Measurements from ENCODE around the gene CGN.

- TF ChIP-seq CTCF (IDR thresholded peaks at IDR 0.05; ENCODE audit: low read depth, low read length) (no peak), POLR2A (IDR thresholded peaks at IDR 0.05; ENCODE audit: extremely low read depth, insufficient read length) (no peak), MAX (IDR thresholded peaks at IDR 0.05; ENCODE audit: low read depth, low read length) (no peak), MYC (IDR thresholded peaks at IDR 0.05; ENCODE audit: low read depth, low read length) (no peak)
Observed at GRCh38 chr1:151584278-151584677, 73.1 kb downstream of the CGN start.
